Keratinocyte (primary cell): ENCODE results near the gene PLXDC2.

Experiments
- CTCF ChIP-seq, 3 experiments: IDR thresholded peaks in 1 of 3; conservative IDR thresholded peaks in 1 of 3; optimal IDR thresholded peaks in 1 of 3; 2 replicates in 2 of 3; 3 replicates in 1 of 3; pipeline versions ENCODE3 to v1.5.1; 2011; ENCODE audit warnings: low read length in 3 of 3, mild to moderate bottlenecking in 3 of 3, moderate library complexity in 2 of 3, control low read depth in 1 of 3, inconsistent platforms in 1 of 3; ENCODE audit not compliant: insufficient read depth in 2 of 3; ENCODE audit errors: extremely low read depth in 1 of 3
- EZH2 ChIP-seq: IDR thresholded peaks from one replicate; pipeline ENCODE4 v1.6.1; 2012; ENCODE audit warnings: inconsistent platforms, mild to moderate bottlenecking, low read length, moderate library complexity

GRCh38 chr10:20200758-20201157 is 384.5 kb downstream of the PLXDC2 start:
- TF ChIP-seq CTCF (optimal IDR thresholded peaks at IDR 0.05 in 1 of 3, IDR thresholded peaks at IDR 0.05 in 1 of 3, conservative IDR thresholded peaks at IDR 0.05 in 1 of 3; ENCODE audit: extremely low read depth in 1 of 3, insufficient read depth in 2 of 3, low read length in 3 of 3) (no peak), EZH2 (no peak)
